NCI-H1092 treated with DMSO at 0.1 percent for 48 hours (cell line): ENCODE results near the gene MRRF.
"Not testable (repeated sequence)": the region's sequence is repeated elsewhere in the genome, so short reads cannot be mapped to it uniquely, and the experiment has no call there.

ENCODE experiments used
- DNase-seq: peaks from one replicate; lab custom pipeline; 2025; lab: John Stamatoyannopoulos, UW

The MRRF gene

DNA sequence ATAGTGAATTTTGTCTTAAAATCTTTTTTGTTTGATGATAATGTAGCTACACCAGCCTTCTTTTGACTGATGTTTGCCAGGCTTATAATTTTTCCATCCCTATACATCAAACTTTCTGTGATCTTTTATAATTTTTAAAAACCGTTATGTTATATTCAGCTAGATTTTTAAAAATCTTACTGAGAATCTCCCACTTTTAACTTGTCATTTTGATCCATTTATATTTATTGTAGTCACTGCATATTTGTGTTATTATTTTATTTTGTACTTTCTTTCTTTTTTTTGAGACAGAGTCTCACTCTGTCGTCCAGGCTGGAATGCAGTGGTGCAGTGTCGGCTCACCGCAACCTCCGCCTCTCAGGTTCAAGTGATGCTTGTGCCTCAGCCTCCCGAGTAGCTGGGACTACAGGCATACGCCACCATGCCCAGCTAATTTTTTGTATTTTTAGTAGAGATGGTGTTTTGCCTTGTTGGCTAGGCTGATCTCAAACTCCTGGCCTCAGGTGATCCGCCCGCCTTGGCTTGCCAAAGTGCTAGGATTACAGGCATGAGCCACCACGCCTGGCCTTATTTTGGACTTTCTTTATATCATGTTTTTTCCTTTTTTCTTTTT is 12.7 kb downstream of the MRRF start:
- DNase-seq, result no peak

DNA sequence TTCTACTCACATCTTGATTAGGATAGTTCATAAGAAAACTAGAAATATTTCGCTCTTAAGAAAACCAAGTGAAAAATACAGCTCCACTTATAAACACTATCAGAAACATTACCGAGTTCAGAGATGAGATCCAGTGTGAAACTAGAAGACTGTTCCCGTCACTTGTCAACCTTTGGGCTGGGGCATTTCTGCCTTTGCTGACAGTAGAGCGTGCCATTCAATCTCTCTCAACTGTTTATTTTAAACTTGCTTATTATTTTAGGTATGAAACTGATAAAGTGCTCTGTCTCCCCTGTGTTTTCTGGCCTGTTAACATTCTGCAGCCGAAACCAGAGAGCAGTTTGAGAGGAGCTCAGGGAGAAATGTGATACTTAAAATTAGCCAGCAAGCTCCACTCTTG is 16.7 kb downstream of the MRRF start:
- no peak for DNase-seq

DNA sequence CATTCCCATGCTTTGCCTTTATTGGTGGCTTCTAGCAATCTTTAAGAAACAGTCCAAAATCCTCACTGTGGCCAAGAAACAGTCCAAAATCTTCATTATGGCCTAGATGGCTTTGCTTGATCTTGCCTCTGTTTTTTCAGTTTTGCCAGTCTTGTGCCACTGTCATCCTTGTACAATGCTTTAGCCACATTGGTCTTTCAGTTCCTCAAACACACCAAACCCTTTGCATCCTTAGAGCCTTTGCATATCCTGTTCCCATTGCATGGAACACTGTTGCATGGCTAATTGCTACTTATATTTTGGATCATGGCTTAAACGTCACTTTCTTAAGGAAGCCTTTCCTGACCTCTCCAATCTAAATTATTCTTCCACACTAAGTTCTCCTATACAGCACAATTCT is 22.1 kb downstream of the MRRF start:
- no peak for DNase-seq

- no peak for DNase-seq
Measured at GRCh38 chr9:122287214-122287720, 22.6 kb downstream of the MRRF start.

DNA sequence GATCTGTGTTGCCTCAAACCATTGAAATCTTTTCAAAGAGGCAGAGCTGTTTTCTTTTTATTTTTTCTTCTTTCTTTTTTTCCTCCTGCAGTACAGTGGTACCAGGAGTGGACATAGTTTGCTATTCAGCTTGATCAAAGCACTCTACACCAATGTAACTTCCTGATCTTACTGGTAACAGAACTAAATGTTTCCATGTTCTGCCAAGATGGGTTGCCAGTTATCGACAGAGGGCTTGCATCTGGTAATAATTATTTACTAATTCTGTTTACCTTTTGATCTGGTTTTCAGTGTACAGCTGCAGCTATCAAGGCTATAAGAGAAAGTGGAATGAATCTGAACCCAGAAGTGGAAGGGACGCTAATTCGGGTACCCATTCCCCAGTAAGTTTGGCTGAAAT is 26.8 kb downstream of the MRRF start:
- no peak for DNase-seq

DNA sequence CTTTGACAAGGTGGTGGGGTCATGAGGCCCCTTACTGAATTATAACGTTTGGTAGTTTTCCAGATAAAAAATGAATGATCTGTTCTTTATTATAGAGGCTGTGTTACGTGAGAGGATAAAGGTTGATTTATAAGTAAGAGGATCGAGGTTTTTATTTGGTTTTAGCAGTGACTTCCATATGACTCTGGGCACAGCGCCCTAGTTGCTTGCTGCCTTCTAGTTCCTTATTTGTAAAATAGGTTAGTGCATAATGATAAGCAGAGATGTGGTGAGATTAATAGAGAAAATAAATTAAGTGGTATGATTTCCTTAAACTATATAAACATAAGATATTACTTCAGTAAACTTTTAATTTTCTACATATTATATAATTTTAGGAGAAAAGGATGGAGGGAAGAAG is 29.8 kb downstream of the MRRF start:
- DNase-seq, result no peak

- DNase-seq, result no peak
Measured at GRCh38 chr9:122297512-122297911, 32.8 kb downstream of the MRRF start.

GRCh38 chr9:122302237-122303093 is 37.8 kb downstream of the MRRF start:
- no peak for DNase-seq

DNA sequence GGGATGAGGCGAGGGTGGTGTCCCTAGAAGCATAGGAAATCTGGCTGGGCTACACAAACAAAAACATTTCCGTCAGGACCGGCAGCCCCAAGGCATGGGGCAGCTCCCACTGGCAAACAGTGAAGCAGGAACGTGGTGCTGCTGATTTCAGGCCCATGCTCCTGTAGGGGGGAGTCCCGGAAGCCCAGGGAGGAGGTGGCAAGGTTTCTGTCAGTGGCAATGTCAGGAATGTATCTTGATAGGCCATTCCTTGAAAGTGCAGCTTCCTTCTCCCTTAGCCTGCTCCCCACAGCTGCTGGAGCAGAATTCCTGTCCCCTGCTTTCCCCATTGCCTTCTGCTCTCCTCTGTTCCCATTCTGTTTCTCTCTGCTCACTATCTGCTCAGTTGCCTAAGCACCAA is 42.4 kb downstream of the MRRF start:
- DNase-seq, result no peak

DNA sequence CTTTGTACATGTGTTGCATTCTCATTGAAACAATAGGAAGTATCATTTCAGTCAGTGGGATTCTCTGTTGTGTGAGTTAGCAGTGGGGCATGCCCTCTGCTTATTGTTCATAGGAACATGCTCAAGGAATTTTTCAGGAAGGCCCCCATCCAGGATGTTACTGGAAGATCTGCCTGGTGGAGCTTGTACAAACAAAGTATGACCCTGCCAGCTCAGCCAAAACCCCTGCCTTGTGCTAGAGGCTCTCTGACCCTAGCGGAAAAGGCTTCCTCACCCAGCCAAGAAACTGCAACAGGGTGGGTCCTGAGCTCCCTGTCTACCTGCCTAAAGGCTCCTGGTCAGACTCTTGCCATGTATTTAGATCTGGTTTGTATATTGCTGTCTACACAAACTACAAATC is 43.2 kb downstream of the MRRF start:
- DNase-seq, result no peak

GRCh38 chr9:122309861-122310260 is 45.2 kb downstream of the MRRF start:
- DNase-seq, result no peak

DNA sequence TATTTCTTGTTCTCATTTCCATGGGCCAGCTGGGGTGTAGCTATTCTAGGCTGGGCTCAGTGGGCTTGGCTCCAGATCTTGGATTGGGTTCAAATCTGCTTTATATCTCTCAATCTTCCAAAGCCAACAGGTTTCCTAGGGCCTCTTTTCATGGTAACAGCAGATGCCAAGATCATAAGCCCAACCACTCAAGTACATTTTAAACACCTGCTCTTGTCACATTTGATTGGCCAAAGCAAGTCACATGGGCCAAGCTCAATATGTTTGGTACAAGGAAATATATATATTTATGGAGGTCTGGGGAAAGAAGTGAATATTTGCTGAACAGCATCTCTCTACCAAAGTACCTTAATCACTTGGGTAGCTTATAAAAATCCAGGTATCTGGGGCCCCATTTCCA is 49.5 kb downstream of the MRRF start:
- DNase-seq, result peak; percentile 16

DNA sequence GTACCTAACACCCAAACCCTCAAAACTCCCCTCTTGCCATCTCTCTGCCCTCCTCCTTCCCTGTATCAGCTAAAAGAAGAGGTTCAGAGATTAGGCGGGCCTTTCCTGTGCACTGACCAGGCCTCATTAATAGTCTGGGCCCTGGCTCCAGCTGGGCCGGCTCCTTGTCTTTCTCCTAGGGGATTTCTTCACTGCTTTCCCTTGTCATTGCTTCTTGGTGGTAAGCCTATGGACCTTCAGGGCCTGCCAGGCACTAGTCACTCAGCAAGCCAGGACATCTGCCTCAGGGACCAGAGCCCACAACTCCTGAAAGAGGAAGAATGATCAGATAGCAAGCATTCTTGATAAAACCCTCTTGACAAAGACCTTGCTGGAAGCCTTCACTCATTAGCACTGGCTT is 50.9 kb downstream of the MRRF start:
- DNase-seq, result no peak

DNA sequence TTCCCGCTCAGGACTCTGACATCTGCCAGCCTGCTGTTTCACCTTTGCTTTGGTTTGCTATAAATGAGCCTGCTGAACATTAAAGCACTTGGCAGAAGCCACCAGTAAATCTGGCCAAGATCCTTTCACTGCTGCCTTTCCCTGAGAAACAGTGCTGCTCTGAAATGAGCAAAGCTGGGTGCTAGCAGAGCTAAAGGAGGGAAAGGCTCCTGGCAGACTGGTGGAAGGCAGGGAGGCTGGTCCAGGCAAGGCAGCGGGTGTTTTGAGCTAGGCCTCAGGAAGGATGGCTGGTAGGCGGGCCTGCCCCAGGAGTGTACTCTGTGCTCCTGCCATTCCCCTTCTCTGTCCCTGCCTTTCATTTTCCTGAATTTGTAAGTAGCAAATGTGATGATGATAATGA is 53.6 kb downstream of the MRRF start:
- peak; percentile 14 for DNase-seq

DNA sequence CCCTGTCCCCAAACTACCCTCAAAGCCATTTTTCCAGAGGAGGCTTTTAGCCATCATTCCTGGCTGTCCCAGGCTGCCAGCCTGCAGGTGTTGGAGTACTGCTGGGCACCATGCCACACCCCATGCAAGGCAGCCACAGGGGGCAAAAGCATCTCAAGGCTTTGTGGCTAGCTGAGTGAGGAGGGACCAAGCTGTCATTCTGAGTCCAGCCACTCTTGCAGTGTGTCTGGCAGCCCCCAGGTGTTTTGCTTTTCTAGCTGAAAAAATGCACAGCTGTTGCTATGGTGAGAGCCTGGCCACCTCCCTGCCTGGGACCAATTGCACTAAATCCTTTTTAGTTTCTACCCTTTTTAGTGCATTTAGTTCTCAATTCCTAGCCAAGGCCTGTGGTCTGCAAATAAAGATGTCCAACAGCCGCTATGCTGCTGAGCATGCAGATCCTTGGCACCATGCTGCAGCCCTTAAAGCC is 55.8 kb downstream of the MRRF start:
- peak; percentile 18 for DNase-seq

- no peak for DNase-seq
Measured at GRCh38 chr9:122322553-122322952, 57.9 kb downstream of the MRRF start.

- DNase-seq, result not testable (repeated sequence)
Measured at GRCh38 chr9:122324665-122325064, 60.0 kb downstream of the MRRF start.

DNA sequence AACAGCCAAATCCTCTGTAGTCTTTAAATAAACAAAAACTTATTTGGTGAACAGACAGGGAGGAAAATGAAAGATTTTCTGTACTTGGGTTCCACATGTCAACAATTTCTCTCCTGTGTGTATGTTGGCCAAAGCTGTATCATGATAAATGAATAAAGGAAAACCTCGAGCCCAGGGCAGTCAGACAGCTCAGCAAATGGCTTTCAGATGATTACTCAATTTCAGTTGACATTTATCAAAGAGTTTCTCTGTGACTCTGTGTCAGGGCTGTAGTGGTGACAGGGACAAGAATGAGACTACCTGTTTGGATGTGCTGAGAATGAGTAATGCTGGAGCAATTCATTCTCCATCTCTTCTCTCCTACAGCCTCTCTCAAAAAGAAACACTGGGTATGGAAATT is 60.4 kb downstream of the MRRF start:
- DNase-seq, result no peak

DNA sequence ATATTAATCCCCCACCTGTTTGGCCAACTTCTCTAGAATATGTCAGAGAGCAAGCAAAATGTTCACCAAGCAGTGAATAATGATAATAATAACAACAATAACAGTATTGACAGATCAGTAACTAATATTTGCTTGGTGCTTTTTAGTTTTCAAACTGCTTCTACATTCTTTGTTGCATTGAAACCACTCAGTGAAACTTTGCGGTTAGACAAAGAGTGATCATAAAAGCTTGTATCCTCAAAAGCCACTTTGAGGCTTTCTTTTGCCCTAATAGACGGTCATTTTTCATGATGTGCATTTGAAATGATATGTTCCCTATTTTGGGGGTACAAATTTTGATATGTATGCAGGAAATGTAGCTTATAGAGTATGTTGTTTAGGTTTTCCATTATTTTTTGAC is 62.5 kb downstream of the MRRF start:
- no peak for DNase-seq

GRCh38 chr9:122329597-122329996 is 64.9 kb downstream of the MRRF start:
- DNase-seq, result no peak

DNA sequence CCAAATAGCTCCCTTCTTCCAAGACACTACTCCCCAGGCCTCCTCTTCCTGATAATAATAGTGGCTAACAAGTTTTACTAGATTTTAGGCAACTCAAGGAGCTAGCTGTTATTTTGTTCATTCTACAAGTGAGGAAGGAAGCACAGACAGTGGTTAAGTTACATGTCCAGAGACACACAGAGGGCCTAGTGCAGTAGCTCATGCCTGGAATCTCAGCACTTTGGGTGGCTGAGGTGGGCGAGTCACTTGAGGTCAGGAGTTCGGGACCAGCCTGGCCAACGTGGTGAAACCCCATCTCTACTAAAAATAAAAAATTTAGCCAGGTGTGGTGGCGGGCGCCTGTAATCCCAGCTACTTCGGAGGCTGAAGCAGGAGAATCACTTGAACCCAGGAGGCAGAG is 65.8 kb downstream of the MRRF start:
- DNase-seq, result not testable (repeated sequence)

DNA sequence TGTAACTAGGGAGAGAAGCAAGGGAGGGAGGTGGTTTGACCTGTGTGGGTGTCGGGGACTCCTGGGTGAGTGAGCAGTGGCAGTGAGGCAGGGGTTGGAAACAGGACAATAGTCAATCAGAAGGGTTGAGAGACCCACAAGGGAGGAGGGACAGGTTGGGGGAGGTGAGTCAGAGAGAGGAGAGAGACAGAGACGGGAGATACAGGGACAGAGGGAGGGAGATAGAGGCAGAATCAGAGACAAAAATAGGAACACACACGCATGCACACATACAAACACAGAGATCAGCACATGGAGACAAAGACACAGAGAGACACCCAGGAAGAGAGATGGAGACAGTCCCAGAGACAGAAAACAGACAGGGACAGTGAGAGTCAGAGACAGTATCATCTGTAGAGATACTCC is 66.8 kb downstream of the MRRF start:
- DNase-seq, result no peak

DNA sequence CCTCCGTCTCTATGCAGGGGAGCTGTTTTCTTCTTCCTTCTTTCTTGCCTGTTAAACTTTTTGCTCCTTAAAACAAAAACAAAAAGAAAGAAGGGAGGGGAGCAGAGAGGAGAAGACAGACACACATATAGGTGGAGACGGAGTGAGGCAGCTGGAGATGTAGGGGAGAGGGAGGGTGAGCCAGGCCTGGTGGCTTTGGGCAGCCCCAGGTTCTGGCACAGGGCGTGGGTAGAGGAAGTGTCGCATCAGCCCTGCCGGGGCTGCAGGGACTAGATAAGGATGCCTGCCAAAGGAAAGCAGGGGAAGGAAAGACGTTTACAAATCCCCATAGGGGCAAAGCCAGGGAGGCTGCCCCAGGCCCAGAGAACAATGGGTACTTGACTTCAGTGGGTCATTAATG is 67.4 kb downstream of the MRRF start:
- DNase-seq, result no peak
